Stimulated activated CD4-positive, alpha-beta T cell treated with anti-CD3 and anti-CD28 coated beads, Interleukin-1b, Interleukin-23, amount 100 ng/mL, for 1 hour (primary cell): ENCODE data around the gene PAGE4.
A peak's percentile ranks its signal among the peaks of the same experiment; 100 is the strongest.

Experiments
- DNase-seq, 2 donors: peaks; one replicate each; pipeline ENCODE4 v3.0.0-alpha.2; 2020; ENCODE audit warnings: low read depth in 2 of 2

Gene PAGE4, protein sequence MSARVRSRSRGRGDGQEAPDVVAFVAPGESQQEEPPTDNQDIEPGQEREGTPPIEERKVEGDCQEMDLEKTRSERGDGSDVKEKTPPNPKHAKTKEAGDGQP

DNA sequence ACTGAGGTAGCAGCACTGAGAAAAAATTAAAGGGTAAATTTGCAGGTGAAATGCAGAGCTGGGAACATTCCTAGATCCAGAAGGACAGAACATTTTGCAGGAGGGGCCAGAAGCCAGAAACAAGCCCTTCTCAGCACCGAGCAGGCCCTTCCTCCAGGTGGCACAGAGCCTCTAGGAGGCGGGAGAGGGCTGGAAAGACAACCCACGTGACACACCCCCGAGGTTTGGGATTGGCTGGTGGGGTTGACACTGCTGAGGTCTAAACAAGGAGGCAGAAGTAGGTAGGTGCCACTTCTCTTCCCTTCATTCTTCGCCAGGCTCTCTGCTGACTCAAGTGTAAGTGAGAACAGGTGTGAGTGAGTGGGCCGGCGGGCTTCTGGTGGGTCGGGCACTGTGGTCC, at the start of gene PAGE4:
Gene PAGE4, plus strand, starts transcription at position 288 of the 400 bp plus-strand sequence. CDS start 1,126 bp downstream, outside the sequence.
- DNase-seq, result no peak

DNA sequence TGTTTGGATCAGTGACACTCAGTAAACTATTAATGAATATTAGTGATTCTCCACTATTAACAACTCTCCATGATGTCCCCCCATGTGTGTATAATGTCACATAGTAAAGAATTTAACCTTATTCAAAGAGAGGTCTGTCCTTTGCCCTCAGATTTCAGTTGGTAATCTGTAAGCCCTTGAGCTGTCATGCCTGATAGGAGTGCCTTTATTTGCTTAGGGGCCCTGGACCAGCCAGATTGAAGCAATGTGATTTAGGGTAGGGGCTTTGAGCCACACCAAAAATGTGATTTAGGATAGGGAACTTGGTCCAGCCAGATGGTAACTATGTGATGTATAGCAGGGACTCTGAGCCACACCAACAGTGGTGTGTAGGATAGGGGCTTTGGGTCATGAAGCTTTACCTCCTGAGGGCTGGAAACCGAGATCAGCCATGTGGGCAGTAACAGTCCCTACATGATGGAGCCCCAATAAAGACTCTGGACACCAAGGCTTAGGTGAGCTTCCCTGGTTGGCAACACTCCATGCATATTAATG, 44.3 kb upstream of the PAGE4 start:
- no peak for DNase-seq

GRCh38 chrX:49792376-49792775, 36.7 kb upstream of the PAGE4 start:
- no peak for DNase-seq

DNA sequence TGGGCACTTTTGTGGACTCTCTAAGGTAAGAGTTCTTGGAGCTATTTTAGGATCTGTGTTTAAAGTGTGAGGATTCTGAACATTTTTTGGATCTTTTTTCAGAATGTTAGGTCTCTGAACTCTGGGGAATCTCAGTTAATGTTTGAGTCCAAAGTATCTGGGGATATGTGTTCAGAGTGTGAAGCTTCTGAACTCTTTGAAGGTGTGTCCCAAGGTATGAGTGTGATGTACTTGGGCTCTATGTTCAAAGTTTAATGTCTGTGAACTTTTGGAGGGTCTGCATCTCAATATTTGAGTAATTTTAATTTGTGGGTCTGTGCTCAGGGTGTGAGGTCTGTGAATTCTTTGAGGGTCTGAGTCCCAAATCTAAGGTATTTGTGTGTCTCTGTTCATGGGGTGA, 35.4 kb upstream of the PAGE4 start:
- DNase-seq, result no peak

DNA sequence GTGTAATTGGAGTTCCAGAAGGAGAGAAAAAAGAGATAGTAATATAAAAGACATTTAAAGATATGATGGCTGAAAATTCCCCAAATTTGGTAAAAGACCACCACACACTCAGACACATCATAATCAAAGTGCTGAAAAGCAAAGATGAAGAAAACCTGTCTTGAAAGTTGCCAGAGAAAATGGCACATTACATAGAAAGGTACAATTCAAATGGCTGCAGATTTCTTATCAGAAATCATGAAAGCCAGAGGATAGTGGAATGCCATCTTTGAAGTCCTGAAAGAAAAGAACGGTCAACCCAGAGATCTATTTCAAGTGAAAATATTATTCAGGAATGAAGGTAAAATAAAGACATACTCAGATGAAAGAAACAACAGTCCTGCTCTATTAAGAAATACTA, 29.3 kb upstream of the PAGE4 start:
- no peak for DNase-seq

GRCh38 chrX:49809891-49810632, 19.0 kb upstream of the PAGE4 start:
- DNase-seq, result no peak

- DNase-seq, result no peak
Measured at GRCh38 chrX:49812177-49812576, 16.9 kb upstream of the PAGE4 start.

DNA sequence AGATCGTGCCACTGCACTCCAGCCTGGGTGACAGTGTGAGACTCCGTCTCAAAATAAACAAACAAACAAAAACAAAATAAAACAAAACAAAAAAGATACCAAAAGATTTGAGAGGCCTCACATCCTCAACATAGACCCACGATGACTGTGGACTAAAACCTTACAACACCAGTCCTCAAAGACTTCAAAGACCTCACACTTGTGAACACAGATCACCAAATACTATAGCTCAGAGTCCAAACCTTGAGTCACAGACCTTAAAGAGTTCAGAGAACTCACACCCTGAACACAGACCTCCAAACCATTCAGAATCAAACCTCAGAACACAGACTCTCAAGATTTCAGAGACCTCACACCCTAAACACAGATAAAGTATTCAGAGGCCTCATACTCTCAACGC, 12.7 kb upstream of the PAGE4 start:
- no peak for DNase-seq

DNA sequence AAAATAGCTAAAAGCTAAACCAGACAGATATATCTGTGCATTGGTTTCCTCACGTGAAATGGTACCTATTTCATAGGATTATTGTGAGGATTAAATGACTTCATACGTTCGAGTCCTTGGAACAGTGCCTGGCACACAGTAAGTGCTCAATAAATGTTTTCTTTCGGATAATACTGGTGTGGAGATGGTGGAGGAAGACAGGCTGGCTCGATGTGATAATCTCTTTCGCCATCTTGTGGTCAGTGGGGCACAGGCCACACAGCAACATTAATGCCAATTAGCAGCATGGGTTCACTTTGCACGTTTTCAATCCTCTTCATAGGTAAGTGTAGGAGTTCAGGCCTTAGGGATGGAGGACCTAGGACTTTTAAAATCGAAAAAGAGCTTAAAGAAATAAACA, 9.3 kb downstream of the PAGE4 start:
- DNase-seq, result no peak

DNA sequence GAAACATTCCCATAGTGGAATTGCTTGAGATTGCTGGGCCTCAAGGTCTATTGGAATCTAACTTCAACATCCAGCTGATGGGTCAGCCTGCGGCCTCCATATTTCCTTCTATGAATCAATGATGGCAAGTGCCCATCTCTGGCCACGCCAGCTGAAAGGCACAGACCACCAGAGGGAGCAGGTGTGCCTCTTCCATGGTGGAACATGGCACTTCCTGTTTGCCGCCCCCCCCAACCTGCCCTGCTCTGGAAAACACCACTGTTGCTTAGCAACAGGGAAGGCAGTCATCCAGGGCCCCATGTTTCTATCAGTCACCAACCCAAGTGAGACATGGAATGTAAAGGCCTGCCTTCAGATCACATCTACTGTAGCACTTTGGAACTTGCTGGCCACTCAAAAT, 11.6 kb downstream of the PAGE4 start:
- peak in 1 of 2 donors; percentile 6 for DNase-seq

DNA sequence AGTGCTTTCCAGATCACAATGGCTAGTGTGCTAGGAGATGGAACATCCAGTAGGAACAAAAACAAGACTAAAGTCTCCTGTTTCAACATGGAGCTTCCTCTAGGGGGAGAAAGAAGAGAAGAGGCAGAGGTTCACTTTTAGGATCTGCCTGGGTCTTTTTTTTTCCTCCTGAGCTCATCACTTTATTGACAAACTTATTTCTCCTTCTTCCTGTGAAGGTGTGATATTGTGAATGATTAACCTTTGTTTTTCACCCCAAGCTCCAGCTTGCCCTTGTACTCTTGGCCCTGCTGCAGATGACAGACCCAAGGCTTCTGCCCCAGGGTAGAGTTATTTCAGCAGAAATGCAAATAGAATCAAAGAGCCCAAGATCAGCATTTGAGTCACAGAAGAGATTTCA, 13.5 kb downstream of the PAGE4 start:
- no peak for DNase-seq

- DNase-seq, result no peak
Measured at GRCh38 chrX:49844611-49845010, 15.5 kb downstream of the PAGE4 start.

GRCh38 chrX:49845701-49846403, 16.7 kb downstream of the PAGE4 start:
- no peak for DNase-seq

- DNase-seq, result no peak
Measured at GRCh38 chrX:49846522-49846921, 17.4 kb downstream of the PAGE4 start.

DNA sequence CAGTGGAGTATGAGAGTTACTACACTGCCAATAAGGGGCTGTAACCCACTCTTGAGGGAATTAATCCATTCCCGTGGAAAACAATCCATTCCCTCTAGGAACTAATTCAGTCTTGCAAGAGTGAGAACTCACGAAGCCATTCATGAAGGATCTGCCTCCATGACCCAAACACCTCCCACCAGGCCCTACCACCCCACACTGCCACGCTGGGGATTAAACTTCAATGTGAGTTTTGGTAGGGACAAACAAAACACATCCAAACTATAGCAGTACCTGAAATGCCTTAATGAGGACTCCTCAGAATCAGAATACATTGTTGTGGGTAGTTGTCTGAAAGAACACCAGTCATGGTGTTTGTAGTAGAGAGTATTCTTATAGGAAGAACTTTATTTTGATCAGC, 19.2 kb downstream of the PAGE4 start:
- DNase-seq, result no peak

GRCh38 chrX:49850028-49850427, 20.9 kb downstream of the PAGE4 start:
- DNase-seq, result no peak

DNA sequence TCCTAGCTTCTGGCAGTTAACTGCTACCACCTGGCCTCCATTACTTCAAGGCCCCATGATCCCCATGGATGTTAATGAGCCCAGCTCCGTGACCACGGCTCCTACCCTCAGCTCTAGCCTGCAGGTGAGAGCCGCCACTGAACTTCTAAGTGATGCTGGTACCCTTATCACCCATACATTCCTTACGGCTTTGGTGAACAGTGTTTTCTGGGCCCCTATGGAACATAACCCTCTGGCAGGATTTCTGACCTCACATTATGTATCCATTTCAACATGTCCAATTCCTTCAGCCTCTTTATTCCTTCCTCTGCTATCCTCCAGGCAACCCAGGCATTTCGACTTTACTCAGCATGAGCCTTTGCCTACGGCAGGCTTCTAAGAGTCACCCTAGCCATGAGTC, 24.6 kb downstream of the PAGE4 start:
- no peak for DNase-seq

GRCh38 chrX:49856819-49857218, 27.7 kb downstream of the PAGE4 start:
- no peak for DNase-seq

DNA sequence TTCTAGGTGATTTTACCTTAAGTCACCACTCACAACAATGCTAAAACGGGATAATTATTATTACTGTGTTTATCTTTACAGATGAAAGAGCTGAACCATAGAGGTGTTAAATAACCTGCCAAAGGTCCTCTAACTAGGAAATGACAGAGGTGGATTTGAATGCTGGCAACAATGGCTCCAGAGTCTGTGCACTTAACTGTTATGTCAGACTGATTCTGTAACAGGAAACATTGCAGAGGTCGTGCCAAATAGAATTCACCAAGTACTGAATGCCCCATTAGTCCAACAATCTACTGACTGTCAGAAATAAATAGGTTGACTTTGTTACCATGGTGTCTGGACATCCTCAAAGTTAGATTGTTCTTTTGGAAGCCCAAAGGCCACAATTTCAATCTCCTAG, 29.2 kb downstream of the PAGE4 start:
- no peak for DNase-seq

- no peak for DNase-seq
Measured at GRCh38 chrX:49859491-49859890, 30.4 kb downstream of the PAGE4 start.

DNA sequence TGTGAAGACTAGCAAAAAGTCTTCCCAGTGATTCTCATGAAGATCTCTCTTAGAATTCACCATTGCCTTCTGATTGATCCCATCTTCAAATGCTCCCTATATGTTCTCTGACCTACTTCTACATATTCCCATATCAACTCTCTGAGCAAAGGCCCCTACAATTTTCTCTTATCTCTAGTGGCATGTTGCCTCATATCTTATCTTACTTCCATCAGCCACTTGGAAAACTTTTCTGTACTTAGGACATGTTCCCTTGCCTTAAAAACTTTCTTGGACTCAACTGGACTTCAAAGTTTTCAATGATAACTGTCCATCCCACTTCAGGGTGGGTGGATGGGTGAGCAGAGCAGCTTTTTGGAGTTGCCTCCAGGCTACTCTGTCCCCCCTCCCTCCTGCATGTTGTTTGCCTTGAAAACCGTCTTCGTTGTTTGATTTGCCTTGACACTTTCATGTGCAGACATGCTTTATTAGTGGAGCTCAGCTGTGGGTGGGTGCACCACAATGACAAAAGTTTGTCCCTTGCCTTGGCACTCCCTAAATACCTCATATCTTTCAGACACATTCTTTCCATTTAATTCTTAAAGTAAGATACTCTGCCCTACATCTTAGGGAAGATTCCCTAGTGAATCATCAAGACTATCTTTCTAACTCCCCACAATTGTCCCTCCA, 31.9 kb downstream of the PAGE4 start:
- no peak for DNase-seq

GRCh38 chrX:49862093-49862492, 33.0 kb downstream of the PAGE4 start:
- DNase-seq, result no peak
